Measurements from ENCODE around the gene SHC4.

The SHC4 gene

GRCh38 chr15:48887144-48887543 lies 76.6 kb downstream of the SHC4 start:
- no peaks in the 10 kb centered on the region for H3K36me3 Mint-ChIP-seq (ENCODE audit: insufficient read depth)
- ATAC-seq (replicated peaks; ENCODE audit: extremely low read depth, poor library complexity, severe bottlenecking), result no peak
- no peak overlapping the region for H3K27ac Mint-ChIP-seq (ENCODE audit: low read depth)
- H3K27me3 Mint-ChIP-seq, result peaks cover 52% of the 10 kb centered on the region
- H3K4me1 Mint-ChIP-seq, result no peaks in the 10 kb centered on the region
- H3K4me3 Mint-ChIP-seq, result no peak overlapping the region
- H3K9me3 Mint-ChIP-seq, result no peaks in the 10 kb centered on the region
- no peak for DNase-seq (ENCODE audit: low spot score in 2 of 2)

- DNase-seq (ENCODE audit: low spot score in 2 of 2) (no peak), ATAC-seq (replicated peaks; ENCODE audit: extremely low read depth, poor library complexity, severe bottlenecking) (no peak)
- peaks cover 26% of the 10 kb centered on the region for H3K27me3 Mint-ChIP-seq
- H3K4me3 Mint-ChIP-seq, result no peak overlapping the region
- no peaks in the 10 kb centered on the region for H3K9me3 Mint-ChIP-seq
- H3K4me1 Mint-ChIP-seq, result peaks cover 10% of the 10 kb centered on the region
- no peak overlapping the region for H3K27ac Mint-ChIP-seq (ENCODE audit: low read depth)
- peaks cover under 1% of the 10 kb centered on the region for H3K36me3 Mint-ChIP-seq (ENCODE audit: insufficient read depth)
Measured at GRCh38 chr15:48883699-48884098, 80.0 kb downstream of the SHC4 start.

- H3K9me3 Mint-ChIP-seq, result no peaks in the 10 kb centered on the region
- ATAC-seq (replicated peaks; ENCODE audit: extremely low read depth, poor library complexity, severe bottlenecking), result no peak
- peaks cover 11% of the 10 kb centered on the region for H3K36me3 Mint-ChIP-seq (ENCODE audit: insufficient read depth)
- H3K4me3 Mint-ChIP-seq, result peak overlapping the region; percentile 96
- H3K27ac Mint-ChIP-seq (ENCODE audit: low read depth), result no peak overlapping the region
- no peak for DNase-seq (ENCODE audit: low spot score in 2 of 2)
- no peaks in the 10 kb centered on the region for H3K27me3 Mint-ChIP-seq
- peaks cover 24% of the 10 kb centered on the region for H3K4me1 Mint-ChIP-seq
Measured at GRCh38 chr15:48880070-48880634, 83.6 kb downstream of the SHC4 start.

GRCh38 chr15:48877630-48878595 lies 85.8 kb downstream of the SHC4 start, which contains the start of gene EID1:
EID1 (plus strand) TSS chr15:48878134; CDS start chr15:48878177, 43 bp downstream.
- Mint-ChIP-seq H3K9me3 (no peaks in the 10 kb centered on the region), H3K27ac (ENCODE audit: low read depth) (peak within 1 kb of the TSS; percentile 99), H3K4me1 (peaks cover 24% of the 10 kb centered on the region), H3K27me3 (peaks cover 20% of the 10 kb centered on the region), H3K36me3 (ENCODE audit: insufficient read depth) (peaks cover 11% of the 10 kb centered on the region), H3K4me3 (peak within 1 kb of the TSS; percentile 96)
- peak; percentile 94 for ATAC-seq (replicated peaks; ENCODE audit: extremely low read depth, poor library complexity, severe bottlenecking)
- DNase-seq (ENCODE audit: low spot score in 2 of 2), result peak; percentile 91

GRCh38 chr15:48876057-48876456 lies 87.7 kb downstream of the SHC4 start:
- DNase-seq (ENCODE audit: low spot score in 2 of 2), result no peak
- no peak overlapping the region for H3K27ac Mint-ChIP-seq (ENCODE audit: low read depth)
- peaks cover 34% of the 10 kb centered on the region for H3K27me3 Mint-ChIP-seq
- no peak overlapping the region for H3K4me3 Mint-ChIP-seq
- peaks cover 11% of the 10 kb centered on the region for H3K36me3 Mint-ChIP-seq (ENCODE audit: insufficient read depth)
- H3K4me1 Mint-ChIP-seq, result peaks cover 24% of the 10 kb centered on the region
- ATAC-seq (replicated peaks; ENCODE audit: extremely low read depth, poor library complexity, severe bottlenecking), result no peak
- H3K9me3 Mint-ChIP-seq, result no peaks in the 10 kb centered on the region

- peaks cover 24% of the 10 kb centered on the region for H3K4me1 Mint-ChIP-seq
- H3K9me3 Mint-ChIP-seq, result no peaks in the 10 kb centered on the region
- DNase-seq (ENCODE audit: low spot score in 2 of 2) (no peak), ATAC-seq (replicated peaks; ENCODE audit: extremely low read depth, poor library complexity, severe bottlenecking) (no peak)
- no peak overlapping the region for H3K4me3 Mint-ChIP-seq
- no peak overlapping the region for H3K27ac Mint-ChIP-seq (ENCODE audit: low read depth)
- H3K36me3 Mint-ChIP-seq (ENCODE audit: insufficient read depth), result peaks cover 11% of the 10 kb centered on the region
- peaks cover 41% of the 10 kb centered on the region for H3K27me3 Mint-ChIP-seq
Measured at GRCh38 chr15:48875241-48875960, 88.3 kb downstream of the SHC4 start.

- Mint-ChIP-seq H3K36me3 (ENCODE audit: insufficient read depth) (peaks cover under 1% of the 10 kb centered on the region), H3K9me3 (no peaks in the 10 kb centered on the region), H3K27ac (ENCODE audit: low read depth) (no peak overlapping the region), H3K27me3 (peaks cover 50% of the 10 kb centered on the region), H3K4me3 (no peak overlapping the region), H3K4me1 (peaks cover 3% of the 10 kb centered on the region)
- ATAC-seq (replicated peaks; ENCODE audit: extremely low read depth, poor library complexity, severe bottlenecking) (no peak), DNase-seq (ENCODE audit: low spot score in 2 of 2) (no peak)
Measured at GRCh38 chr15:48872632-48873031, 91.1 kb downstream of the SHC4 start.

GRCh38 chr15:48871542-48871941 lies 92.2 kb downstream of the SHC4 start:
- Mint-ChIP-seq H3K9me3 (no peaks in the 10 kb centered on the region), H3K4me1 (no peaks in the 10 kb centered on the region), H3K36me3 (ENCODE audit: insufficient read depth) (no peaks in the 10 kb centered on the region), H3K27me3 (peaks cover 59% of the 10 kb centered on the region), H3K4me3 (no peak overlapping the region), H3K27ac (ENCODE audit: low read depth) (no peak overlapping the region)
- no peak for DNase-seq (ENCODE audit: low spot score in 2 of 2)
- ATAC-seq (replicated peaks; ENCODE audit: extremely low read depth, poor library complexity, severe bottlenecking), result no peak

GRCh38 chr15:48869966-48870365 lies 93.8 kb downstream of the SHC4 start:
- Mint-ChIP-seq H3K4me3 (no peak overlapping the region), H3K27me3 (peaks cover 67% of the 10 kb centered on the region), H3K4me1 (no peaks in the 10 kb centered on the region), H3K27ac (ENCODE audit: low read depth) (no peak overlapping the region), H3K36me3 (ENCODE audit: insufficient read depth) (no peaks in the 10 kb centered on the region), H3K9me3 (no peaks in the 10 kb centered on the region)
- ATAC-seq (replicated peaks; ENCODE audit: extremely low read depth, poor library complexity, severe bottlenecking) (no peak), DNase-seq (ENCODE audit: low spot score in 2 of 2) (no peak)

GRCh38 chr15:48868536-48868935 lies 95.2 kb downstream of the SHC4 start:
- Mint-ChIP-seq H3K27ac (ENCODE audit: low read depth) (no peak overlapping the region), H3K4me3 (no peak overlapping the region), H3K36me3 (ENCODE audit: insufficient read depth) (no peaks in the 10 kb centered on the region), H3K4me1 (no peaks in the 10 kb centered on the region), H3K27me3 (peaks cover 54% of the 10 kb centered on the region), H3K9me3 (no peaks in the 10 kb centered on the region)
- DNase-seq (ENCODE audit: low spot score in 2 of 2) (no peak), ATAC-seq (replicated peaks; ENCODE audit: extremely low read depth, poor library complexity, severe bottlenecking) (no peak)

- ATAC-seq (replicated peaks; ENCODE audit: extremely low read depth, poor library complexity, severe bottlenecking) (no peak), DNase-seq (ENCODE audit: low spot score in 2 of 2) (no peak)
- H3K27ac Mint-ChIP-seq (ENCODE audit: low read depth), result no peak overlapping the region
- no peaks in the 10 kb centered on the region for H3K36me3 Mint-ChIP-seq (ENCODE audit: insufficient read depth)
- H3K9me3 Mint-ChIP-seq, result no peaks in the 10 kb centered on the region
- H3K4me1 Mint-ChIP-seq, result no peaks in the 10 kb centered on the region
- H3K27me3 Mint-ChIP-seq, result peaks cover 48% of the 10 kb centered on the region
- H3K4me3 Mint-ChIP-seq, result no peak overlapping the region
Measured at GRCh38 chr15:48868023-48868422, 95.7 kb downstream of the SHC4 start.

- no peak overlapping the region for H3K4me3 Mint-ChIP-seq
- peaks cover 34% of the 10 kb centered on the region for H3K27me3 Mint-ChIP-seq
- no peaks in the 10 kb centered on the region for H3K9me3 Mint-ChIP-seq
- no peak for DNase-seq (ENCODE audit: low spot score in 2 of 2)
- no peaks in the 10 kb centered on the region for H3K36me3 Mint-ChIP-seq (ENCODE audit: insufficient read depth)
- no peak overlapping the region for H3K27ac Mint-ChIP-seq (ENCODE audit: low read depth)
- no peaks in the 10 kb centered on the region for H3K4me1 Mint-ChIP-seq
- ATAC-seq (replicated peaks; ENCODE audit: extremely low read depth, poor library complexity, severe bottlenecking), result no peak
Measured at GRCh38 chr15:48866141-48866563, 97.6 kb downstream of the SHC4 start.
